ENCODE data around the gene SNTA1. TPM values are rescaled to one million over a fixed set of nuclear protein-coding genes. Genes with fewer than 3 reads are reported as not detected.

SNTA1 gene
- total and polyA plus RNA-seq, 9 of the 15 experiments (the other 6 are each of a cell fraction or from before 2014, with no cell fraction given), result 1.2 to 40.8 (median 20.3) TPM

GRCh38 chr20:33489495-33490022, 46.0 kb upstream of the SNTA1 start (continued):
- TF ChIP-seq FOXP4 (CRISPR knock-in tag; IDR thresholded peaks at IDR 0.05; ENCODE audit: borderline replicate concordance) (no peak), POLR2A (conservative IDR thresholded peaks at IDR 0.05) (peak; percentile 93), HMG20A (CRISPR knock-in tag; conservative IDR thresholded peaks at IDR 0.05) (no peak), PHF20 (IDR thresholded peaks at IDR 0.05; ENCODE audit: partially characterized antibody) (peak; percentile 60), ATF7 (IDR thresholded peaks at IDR 0.05) (peak; percentile 76), ETS1 (conservative IDR thresholded peaks at IDR 0.05; ENCODE audit: control insufficient read depth, low read depth, low read length) (no peak; the same call in 1 of the 2 replicates), ZNF165 (CRISPR knock-in tag; IDR thresholded peaks at IDR 0.05; ENCODE audit: borderline replicate concordance) (no peak), PTRF (tag; IDR thresholded peaks at IDR 0.05) (no peak), PCBP1 (IDR thresholded peaks at IDR 0.05; ENCODE audit: low read depth, low read length, poor library complexity, severe bottlenecking) (peak; percentile 12), FOXP1 (CRISPR knock-in tag; IDR thresholded peaks at IDR 0.05) (no peak), ZNF449 (CRISPR knock-in tag; IDR thresholded peaks at IDR 0.05) (no peak), ZNF584 (CRISPR knock-in tag; IDR thresholded peaks at IDR 0.05; ENCODE audit: low read depth) (no peak), LARP7 (IDR thresholded peaks at IDR 0.05) (no peak), CBFA2T2 (conservative IDR thresholded peaks at IDR 0.05) (no peak), NFRKB (IDR thresholded peaks at IDR 0.05; ENCODE audit: low read depth) (peak; percentile 64; the same call in 1 of the 2 replicates), ZNF140 (CRISPR knock-in tag; IDR thresholded peaks at IDR 0.05) (no peak), ZNF121 (CRISPR knock-in tag; conservative IDR thresholded peaks at IDR 0.05) (no peak), ZFP91 (CRISPR knock-in tag; IDR thresholded peaks at IDR 0.05) (no peak), EP400 (IDR thresholded peaks at IDR 0.05) (peak; percentile 82), FIP1L1 (IDR thresholded peaks at IDR 0.05; ENCODE audit: low read depth, low read length, poor library complexity, severe bottlenecking) (no peak), YY1 (IDR thresholded peaks at IDR 0.05; ENCODE audit: borderline replicate concordance in 1 of 3, control insufficient read depth in 1 of 3, extremely low read depth in 1 of 3, insufficient read depth in 3 of 3, insufficient read length in 1 of 3, insufficient replicate concordance in 2 of 3, low read depth in 1 of 3, low read length in 2 of 3) (peak in 1 of 3 experiments; percentile 45), SIN3A (IDR thresholded peaks at IDR 0.05; ENCODE audit: borderline replicate concordance in 2 of 2, control insufficient read depth in 1 of 2, low read depth in 2 of 2, low read length in 2 of 2) (peak in 1 of 2 experiments; percentile 17; a peak in 1 of 4 replicates), ZNF239 (CRISPR knock-in tag; IDR thresholded peaks at IDR 0.05) (no peak)
